GM18508 (cell line): ENCODE measurements around the gene PPM1J.
"Not testable (repeated sequence)": the region's sequence is repeated elsewhere in the genome, so short reads cannot be mapped to it uniquely, and the experiment has no call there.

Source experiments
- ATAC-seq: cut with Tn5 transposase; IDR thresholded peaks from one replicate; pipeline ENCODE4 v1.9.1; 2021; ENCODE audit warnings: moderate number of reproducible peaks; ENCODE audit not compliant: insufficient read depth, unreplicated experiment

The PPM1J gene

DNA sequence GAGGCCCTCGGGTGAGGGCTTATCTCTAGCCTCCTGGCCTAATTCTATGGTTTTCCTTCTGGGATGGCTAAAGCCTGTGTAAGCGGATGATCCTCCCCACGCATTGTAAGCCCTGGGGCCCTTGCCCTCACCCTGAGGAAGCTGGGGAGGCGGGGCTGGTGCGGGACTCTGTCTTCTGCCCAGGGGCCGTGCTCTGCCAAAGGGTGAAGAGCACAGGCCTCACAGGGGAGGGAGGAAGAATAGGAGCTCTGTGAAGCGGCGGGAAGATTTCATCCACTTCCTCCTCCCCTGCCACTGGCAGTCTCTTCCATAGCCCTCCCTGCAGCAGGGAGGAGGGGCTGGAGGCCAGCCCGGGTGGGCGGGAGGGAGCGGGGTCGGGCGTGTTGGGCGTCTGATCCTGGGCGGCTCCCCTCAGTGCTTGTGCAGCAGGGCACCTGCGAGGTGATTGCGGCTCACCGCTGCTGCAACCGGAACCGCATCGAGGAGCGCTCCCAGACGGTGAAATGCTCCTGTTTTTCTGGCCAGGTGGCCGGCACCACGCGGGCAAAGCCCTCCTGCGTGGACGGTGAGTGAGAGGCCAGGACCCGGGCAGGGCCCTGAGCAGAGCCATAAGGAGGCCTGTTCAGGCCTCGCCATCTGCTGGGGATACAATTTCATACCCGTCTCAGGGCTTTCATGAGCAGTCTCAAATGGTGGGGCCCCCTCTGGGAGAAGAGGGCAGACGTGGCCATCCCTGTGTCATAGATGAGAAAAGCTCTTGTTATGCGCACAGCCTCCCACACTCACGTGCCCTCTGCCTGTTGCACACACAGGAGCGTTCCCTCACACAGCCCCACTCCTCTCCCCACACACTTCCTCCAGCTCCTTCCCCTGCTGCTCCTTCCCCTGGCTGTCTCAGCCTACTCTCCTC lies 7.7 kb upstream of the PPM1J start:
- ATAC-seq = no peak

DNA sequence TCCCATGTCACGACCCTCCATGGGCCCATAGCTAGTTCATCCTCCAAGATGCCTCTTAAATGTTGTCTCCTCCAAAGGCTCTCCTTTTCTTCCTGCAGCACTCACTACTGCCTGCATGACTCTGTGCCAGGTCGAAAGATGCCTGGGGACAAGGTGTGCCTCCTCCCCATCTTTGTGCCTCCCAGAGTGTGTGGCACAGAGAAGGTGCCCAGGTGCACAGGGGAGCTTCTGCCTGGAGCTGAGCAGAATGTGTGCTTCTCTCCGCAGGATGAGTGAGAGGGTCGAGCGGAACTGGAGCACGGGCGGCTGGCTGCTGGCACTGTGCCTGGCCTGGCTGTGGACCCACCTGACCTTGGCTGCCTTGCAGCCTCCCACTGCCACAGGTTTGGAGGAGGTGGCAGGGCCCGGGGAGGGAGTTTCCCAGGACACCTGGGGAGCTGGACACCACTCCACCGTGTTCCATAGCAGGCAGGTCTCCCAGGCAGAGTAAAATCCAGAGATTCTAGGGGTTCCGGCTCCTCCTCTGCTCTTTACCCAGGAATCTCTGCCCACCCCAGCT lies 6.9 kb upstream of the PPM1J start:
- ATAC-seq = no peak

GRCh38 chr1:112721294-112721693 lies 6.2 kb upstream of the PPM1J start:
- not testable (repeated sequence) for ATAC-seq

- ATAC-seq = no peak
Observed at GRCh38 chr1:112720800-112721199, 5.7 kb upstream of the PPM1J start.

- ATAC-seq = no peak
Observed at GRCh38 chr1:112719706-112720105, 4.6 kb upstream of the PPM1J start.

DNA sequence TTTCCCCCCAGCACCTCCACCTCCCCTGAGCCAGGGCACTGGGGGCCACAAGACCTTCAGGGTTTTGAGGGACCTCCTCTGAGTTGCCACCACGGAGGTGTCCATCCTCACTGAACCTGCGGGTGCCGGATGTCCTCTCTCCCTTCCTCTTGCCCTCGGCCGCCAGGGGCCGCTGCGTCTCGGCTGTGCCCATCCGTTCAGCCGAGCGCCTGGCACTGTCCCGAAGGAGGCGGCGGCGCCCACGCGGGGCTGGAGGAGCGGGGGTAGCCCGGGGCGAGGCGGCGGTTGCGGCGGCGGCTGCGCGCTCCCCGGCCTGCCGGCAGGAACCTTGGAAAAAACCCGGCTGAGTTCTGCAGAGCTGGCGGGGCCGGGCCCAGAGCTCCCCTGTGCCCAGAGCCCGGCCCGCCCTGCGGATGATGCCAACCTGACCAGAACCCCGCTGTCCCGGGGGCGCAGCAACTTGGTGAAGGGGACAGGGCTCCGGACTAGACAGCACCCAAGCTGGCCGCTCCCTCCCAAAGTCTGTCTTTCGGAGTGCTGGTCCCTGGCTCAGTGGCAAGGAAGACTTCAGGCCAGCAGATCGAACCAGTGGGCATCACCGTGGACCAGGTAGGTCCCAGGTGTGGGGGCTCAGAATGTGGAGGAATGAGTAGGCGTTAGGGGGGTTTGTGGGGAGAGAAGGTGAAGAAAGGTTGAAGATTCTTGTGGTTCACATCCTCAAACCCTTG lies 3.7 kb upstream of the PPM1J start:
- no peak for ATAC-seq

DNA sequence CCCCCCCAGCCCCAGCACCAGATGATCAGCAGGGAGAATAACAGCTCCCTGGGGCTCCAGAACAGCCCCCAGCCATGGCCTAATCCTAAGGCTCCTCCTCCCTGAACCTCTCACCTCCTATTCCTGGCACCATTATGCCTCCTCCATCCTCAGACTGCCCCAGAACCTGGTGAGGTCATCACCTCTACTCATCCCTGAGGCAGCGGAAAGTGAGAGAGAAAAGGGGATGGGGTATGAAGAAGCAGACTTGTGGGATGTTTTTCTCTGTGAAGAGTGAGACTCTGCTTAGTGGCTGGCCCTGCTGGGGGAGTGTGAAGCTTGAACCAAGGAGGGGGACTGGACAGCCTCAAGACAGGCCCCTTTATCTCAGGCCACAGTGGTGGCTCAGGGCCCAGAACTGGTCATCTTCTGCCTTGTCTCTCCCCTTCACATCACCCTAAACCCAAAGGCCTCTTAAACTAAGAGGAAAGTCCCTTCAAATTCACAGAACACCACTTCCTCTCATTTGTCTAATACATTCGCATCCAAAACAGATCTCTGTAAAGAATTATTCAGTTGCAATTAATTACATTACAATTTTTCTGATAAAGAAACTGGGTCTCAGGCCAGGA lies 2.2 kb upstream of the PPM1J start:
- ATAC-seq = no peak

- no peak for ATAC-seq
Observed at GRCh38 chr1:112716133-112716720, 1.1 kb upstream of the PPM1J start.

DNA sequence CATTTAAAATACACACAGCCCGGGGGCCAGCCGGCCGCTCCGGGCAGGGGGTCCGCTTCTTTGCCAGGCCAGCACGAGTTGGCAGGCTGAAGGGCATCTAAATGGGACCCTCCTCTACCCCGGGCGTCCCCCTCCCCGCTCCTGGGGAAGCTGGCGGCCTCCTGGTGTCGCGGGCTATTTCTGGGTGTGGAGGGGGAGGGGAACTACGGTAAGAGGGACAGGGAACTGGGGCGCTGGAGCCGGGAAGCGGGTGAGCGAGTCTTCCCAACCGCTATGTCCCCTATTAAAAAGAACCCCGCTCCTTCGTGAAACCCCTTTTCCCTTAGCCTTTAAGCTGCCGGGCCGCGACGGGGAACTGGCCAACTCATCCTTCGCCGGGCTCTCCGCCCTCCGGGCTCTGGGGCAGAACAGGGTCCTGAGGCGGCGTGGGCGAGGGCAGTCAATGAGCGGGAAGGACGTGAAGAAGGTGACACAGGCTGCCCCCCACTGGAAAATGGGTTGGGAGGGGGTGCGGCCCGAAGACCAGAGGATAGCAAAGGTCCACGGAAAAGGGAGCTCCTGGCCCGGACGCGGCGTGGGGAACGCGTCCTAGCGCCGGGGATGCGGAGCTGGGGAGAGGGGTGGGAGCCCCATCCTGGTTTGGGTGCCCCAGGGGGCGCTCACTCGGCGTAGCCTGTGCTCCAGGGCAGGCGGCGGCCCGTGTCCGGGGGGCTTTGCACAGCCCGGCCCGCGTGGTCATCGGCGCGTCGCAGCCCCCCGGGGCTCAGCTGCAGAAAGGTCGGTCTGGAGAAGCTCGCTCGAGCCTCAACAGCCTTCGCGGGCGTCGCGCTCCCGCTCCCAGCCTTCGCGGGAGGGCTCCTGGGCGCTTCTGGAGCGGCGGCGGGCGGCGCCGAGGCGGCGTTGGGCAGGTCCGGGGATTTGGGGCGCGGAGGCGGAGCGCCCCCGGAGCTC lies 544 bp downstream of the PPM1J start:
- ATAC-seq = no peak

GRCh38 chr1:112713466-112714312 lies 1.4 kb downstream of the PPM1J start:
- no peak for ATAC-seq

DNA sequence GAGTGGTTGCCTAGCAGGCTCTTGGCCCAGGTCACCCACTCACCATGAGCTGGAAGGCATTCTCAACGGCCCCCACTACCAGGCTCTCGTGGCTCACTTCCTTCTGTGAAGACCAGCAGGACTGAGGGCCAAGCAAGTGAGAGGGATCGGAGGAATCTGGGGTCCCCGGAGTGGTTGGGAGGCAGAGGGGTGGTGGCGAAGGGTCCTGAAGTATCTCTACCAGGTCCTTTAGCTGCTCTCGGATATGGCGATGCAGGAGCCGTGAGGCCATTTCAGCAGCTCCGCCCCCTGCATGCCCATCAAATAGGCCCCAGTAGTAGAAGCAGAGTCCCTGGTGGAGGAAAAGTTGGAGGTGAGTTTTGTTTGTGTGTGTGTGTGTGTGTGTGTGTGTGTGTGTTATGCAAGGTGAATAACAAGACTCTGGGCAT lies 2.4 kb downstream of the PPM1J start:
- ATAC-seq = no peak

DNA sequence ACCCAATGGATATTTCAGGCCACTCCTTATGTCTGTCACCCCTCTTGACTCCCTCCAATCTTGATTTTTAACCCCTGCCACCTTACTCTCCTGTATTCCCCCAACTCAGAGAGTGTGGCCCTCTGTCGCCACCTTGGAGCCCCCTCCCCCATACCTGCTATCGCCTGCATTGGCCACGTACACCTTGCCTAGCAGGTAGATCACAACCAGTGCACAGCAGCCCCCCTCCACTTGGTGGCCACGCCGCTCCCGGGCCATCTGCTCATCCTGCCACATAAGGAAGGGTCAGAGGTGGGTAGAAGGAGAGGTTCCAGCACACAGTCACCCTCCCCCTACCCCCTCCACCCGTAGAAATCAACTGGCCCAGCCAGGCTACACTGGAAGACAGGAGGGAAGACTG lies 2.9 kb downstream of the PPM1J start:
- no peak for ATAC-seq

- ATAC-seq = no peak
Observed at GRCh38 chr1:112711670-112712069, 3.5 kb downstream of the PPM1J start.

DNA sequence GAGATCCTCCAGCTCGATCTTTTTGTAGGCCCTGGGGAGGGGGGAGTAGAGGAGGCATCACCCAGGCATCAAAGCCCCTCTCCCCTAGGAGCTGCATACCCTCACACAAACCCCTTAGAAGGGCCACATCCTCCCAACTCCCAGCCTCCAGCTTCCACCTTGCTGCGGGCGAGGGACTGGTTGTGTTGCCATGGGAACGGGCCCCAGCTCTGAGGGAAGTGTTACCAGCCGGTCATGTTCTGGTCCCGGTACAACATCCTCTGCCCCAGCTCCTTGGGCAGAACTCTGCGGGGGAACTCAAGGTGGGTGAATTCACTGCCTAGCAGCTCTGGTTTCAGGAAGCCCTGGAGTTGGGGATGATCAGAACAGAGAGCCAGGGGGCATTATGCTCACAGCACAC lies 4.1 kb downstream of the PPM1J start:
- no peak for ATAC-seq

DNA sequence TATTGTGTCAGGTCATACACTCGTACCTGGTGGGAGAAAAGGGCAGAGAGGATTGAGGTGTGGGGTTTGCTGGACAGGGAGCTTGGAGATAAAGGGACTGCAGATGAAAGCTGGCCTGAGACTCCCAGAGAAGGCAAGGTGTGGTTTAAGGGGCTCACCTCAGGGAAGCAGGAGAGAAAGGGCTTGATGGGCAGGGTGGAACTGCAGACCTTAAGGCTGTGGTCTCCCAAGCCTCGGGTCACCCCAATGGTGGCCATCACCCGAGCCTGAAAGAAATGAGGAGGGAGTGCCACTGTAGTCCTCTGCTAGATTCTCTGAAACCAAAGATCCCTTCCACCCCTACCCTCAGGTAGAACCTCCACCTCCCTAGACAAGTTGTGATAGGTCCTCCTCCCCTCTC lies 4.5 kb downstream of the PPM1J start:
- no peak for ATAC-seq

DNA sequence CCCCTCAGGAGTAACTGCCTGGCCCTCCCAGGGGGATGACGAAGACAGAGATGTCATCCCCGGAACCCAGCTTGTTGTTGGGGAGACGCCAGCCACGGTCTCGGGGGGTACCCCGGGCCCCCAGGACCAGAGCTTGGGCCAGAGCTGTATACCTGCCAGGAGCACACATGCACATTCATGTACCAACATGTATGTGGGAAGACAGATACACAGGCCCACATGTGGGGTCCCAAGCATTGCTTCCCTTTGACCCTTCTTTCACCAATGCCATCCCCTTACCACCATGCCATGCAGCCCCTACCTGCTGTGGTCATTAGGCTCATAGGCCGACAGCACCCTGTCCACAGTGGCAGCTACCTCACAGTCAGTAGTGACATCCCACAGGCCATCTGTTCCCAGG lies 5.0 kb downstream of the PPM1J start:
- ATAC-seq = no peak

GRCh38 chr1:112708489-112708888 lies 6.6 kb downstream of the PPM1J start:
- ATAC-seq = no peak

GRCh38 chr1:112708002-112708448 lies 7.1 kb downstream of the PPM1J start:
- ATAC-seq = no peak
